T-helper 9 cell (primary cell): ENCODE measurements around the gene NHEJ1.

ENCODE experiments used
- DNase-seq: peaks from one replicate; pipeline ENCODE4 v3.0.0-alpha.2; 2020

Gene NHEJ1

GRCh38 chr2:219165058-219165911 lies 4.7 kb upstream of the NHEJ1 start:
- DNase-seq, result no peak

- no peak for DNase-seq
Measured at GRCh38 chr2:219163156-219163555, 2.5 kb upstream of the NHEJ1 start.

GRCh38 chr2:219161097-219161496 lies 482 bp upstream of the NHEJ1 start:
- DNase-seq, result no peak

GRCh38 chr2:219159771-219160185 lies 837 bp downstream of the NHEJ1 start:
- DNase-seq, result no peak

- DNase-seq, result no peak
Measured at GRCh38 chr2:219158586-219158985, 2.0 kb downstream of the NHEJ1 start.

- no peak for DNase-seq
Measured at GRCh38 chr2:219158025-219158424, 2.6 kb downstream of the NHEJ1 start.

GRCh38 chr2:219157396-219157795 lies 3.2 kb downstream of the NHEJ1 start:
- no peak for DNase-seq

- DNase-seq, result peak; percentile 10
Measured at GRCh38 chr2:219155054-219155644, 5.5 kb downstream of the NHEJ1 start.

- no peak for DNase-seq
Measured at GRCh38 chr2:219149667-219150066, 10.9 kb downstream of the NHEJ1 start.

GRCh38 chr2:219142329-219142728 lies 18.3 kb downstream of the NHEJ1 start:
- no peak for DNase-seq

- DNase-seq, result no peak
Measured at GRCh38 chr2:219140722-219141121, 19.9 kb downstream of the NHEJ1 start.

GRCh38 chr2:219133976-219134375 lies 26.6 kb downstream of the NHEJ1 start:
- DNase-seq, result no peak

- DNase-seq, result no peak
Measured at GRCh38 chr2:219131744-219132143, 28.9 kb downstream of the NHEJ1 start.

GRCh38 chr2:219131327-219131726 lies 29.3 kb downstream of the NHEJ1 start:
- no peak for DNase-seq

- no peak for DNase-seq
Measured at GRCh38 chr2:219129589-219129988, 31.0 kb downstream of the NHEJ1 start.

GRCh38 chr2:219128396-219128795 lies 32.2 kb downstream of the NHEJ1 start:
- DNase-seq, result no peak

- DNase-seq, result no peak
Measured at GRCh38 chr2:219127037-219127635, 33.5 kb downstream of the NHEJ1 start.

GRCh38 chr2:219126555-219126954 lies 34.1 kb downstream of the NHEJ1 start:
- no peak for DNase-seq

- no peak for DNase-seq
Measured at GRCh38 chr2:219125886-219126270, 34.7 kb downstream of the NHEJ1 start.

GRCh38 chr2:219125225-219125885 lies 35.3 kb downstream of the NHEJ1 start:
- no peak for DNase-seq

GRCh38 chr2:219124381-219125110 lies 36.1 kb downstream of the NHEJ1 start:
- DNase-seq, result no peak

GRCh38 chr2:219123356-219124135 lies 37.1 kb downstream of the NHEJ1 start:
- no peak for DNase-seq
